Activated gamma-delta T cell treated with Interleukin-2 at 50 U/mL for 16 hours (primary cell): Measurements from ENCODE around the gene SLC12A7.
"Not testable (repeated sequence)": the region's sequence is repeated elsewhere in the genome, so short reads cannot be mapped to it uniquely, and the experiment has no call there.

Experiments used
- DNase-seq: peaks from one replicate; pipeline ENCODE4 v3.0.0-alpha.2; 2020

SLC12A7 gene

GRCh38 chr5:1032551-1033027 is 79.3 kb downstream of the SLC12A7 start:
- no peak for DNase-seq

DNA sequence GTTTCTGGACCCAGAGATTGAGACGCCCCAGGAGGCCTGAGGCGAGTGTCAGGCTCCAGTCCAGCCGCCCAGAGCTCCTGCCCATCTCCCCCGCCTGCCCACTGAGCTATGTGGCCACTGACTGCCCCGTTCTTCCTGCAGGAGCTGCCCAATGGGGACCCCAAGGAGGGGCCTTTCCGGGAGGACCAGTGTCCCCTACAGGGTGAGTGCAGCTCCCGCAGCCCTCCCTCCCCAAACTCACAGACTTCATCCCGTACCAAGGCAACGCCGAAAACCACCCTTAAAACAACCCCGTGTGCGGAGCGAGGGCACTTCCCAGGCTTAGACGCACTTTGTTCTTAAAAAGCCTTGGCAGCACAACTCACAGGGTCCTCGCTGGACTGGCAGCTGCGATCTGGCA is 79.9 kb downstream of the SLC12A7 start:
- no peak for DNase-seq

DNA sequence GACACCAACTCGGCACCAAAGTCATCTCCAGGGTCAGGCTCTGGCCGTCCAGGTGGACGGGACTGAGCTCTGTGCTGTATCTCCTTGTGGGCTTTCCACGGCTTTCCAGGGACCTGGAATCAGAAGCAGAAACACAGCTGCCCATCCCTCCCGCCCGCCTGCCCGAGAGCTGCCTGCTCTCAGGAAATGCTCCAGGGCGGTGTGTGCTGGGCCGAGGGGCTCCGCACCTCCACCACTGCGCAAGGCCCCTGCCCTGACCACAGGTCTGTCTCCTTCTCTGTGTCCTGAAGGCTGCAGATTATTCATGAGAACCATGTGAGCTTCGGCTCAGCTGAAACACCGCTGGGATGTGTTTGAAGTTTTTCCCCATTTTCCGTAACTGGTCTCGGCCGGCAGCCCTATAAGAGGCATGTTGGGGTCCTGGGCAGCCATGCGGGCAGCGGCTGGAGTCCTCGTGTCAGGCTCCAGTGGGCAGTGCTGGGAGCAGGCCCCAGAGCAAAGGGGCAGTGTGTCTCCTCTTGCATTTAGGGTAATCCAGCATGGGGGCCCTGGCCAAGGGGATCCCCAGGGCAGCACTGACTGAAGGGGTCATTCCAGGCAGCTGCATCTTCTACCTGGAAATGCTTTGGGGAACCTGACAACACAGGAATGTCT is 80.4 kb downstream of the SLC12A7 start:
- no peak for DNase-seq

- no peak for DNase-seq
Measured at GRCh38 chr5:1030801-1031271, 81.0 kb downstream of the SLC12A7 start.

DNA sequence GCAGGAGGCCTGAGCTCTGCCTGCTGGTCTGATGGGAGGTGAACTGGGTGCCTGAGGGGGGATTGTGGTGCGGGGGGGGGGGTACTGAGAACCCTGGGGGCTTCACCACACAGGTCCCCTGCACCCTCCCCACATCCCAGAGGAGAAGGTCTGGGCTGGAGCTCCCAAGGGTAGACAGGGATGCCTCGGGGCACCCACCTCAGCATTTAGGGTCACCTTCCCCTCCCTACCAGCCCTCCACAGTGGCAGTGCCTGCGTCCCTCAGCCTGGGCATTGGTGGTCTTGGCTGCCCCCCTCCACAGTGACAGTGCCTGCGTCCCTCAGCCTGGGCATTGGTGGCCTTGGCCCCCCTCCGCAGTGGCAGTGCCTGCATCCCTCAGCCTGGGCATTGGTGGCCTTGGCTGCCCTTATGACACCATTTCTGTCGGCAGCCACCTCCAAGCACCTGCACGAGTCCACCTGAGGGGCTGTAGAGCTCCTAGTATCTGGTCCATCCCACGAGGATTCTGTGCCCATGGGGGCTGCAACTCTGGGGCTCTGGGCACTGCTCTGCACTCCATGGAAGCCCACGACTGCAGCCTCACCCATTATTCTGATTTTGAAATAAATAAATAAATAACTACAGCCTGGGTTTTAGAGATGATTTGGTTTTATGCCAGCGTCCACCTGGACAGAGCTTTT is 81.8 kb downstream of the SLC12A7 start:
- DNase-seq = no peak

DNA sequence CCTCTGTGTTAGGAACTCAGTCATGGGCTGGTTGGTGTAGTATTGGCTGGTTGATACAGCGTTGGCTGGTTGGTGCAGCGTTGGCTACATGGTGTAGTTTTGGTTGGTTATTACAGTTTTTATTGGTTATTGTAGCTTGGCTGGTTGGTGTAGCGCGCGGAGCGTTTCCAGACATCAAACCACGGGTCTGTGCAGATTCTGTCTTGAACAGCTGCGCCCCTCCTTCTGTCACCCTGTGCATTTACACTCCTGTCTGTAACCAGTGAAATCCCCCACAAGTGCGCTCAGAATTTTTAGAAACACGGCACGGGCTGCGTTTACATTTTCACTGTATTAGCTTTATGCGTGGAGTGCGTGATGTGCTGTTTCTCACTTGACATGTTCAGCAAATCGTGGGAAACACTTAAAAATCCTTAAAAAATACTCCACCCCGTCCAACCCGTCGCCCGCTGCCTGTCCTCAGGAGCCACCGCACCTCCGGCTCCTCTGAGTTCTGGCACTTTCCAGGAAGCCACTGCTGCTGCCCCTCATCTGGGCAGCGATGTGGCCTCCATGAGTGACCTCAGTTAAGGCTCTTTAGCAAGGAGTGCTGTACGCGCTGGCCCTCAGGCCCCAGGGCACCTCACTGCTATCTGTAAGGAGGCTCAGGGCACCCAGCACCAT is 82.5 kb downstream of the SLC12A7 start:
- DNase-seq = no peak

GRCh38 chr5:1028481-1029281 is 83.2 kb downstream of the SLC12A7 start:
- no peak for DNase-seq

GRCh38 chr5:1027631-1028441 is 84.0 kb downstream of the SLC12A7 start:
- no peak for DNase-seq

DNA sequence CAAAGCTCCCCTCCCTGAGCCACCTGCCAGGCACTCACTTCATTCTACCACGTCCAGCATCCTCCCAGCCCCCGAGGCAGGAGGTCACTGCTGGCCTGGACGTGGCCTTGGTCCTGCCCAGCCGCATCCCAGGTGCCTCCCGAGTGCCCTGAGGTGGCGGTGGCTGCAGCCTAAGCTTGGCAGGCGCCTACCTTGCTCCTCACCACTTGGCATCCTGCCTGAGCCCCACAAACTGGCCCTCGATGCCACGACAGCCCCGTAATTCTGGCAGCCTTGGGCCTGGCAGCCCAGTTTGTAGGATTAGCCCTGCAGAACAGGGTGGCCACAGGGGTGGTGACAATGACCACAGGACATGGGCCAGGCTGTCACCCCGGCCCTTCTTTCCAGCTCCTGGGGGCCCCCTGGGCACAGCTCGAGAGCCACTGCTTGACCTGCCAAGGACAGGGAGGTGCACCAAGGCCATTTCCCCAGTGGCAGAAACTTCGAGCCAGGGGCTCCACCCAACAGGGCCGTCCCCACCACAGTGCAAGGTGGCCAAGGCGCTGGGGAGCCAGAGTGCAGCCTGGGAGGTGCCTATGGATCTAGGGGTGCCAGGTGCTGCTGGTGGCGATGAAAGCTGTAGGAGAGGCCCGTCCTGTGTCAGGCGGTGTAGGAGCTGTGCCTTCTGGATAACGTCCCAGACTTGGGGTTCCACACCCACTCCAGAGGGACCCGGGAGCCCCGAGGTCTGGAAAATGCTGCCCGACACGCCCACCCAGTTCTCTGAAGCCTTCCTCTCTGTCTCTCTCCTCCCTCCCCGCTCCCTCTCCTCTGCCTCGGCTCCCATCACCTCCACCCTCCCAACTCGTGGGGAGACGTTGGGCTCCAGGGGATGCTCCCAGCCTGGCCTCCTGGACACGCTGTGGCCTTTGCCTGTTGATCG is 84.9 kb downstream of the SLC12A7 start:
- no peak for DNase-seq

- not testable (repeated sequence) for DNase-seq
Measured at GRCh38 chr5:1021969-1022336, 89.9 kb downstream of the SLC12A7 start.

- no peak for DNase-seq
Measured at GRCh38 chr5:1021136-1021968, 90.5 kb downstream of the SLC12A7 start.

DNA sequence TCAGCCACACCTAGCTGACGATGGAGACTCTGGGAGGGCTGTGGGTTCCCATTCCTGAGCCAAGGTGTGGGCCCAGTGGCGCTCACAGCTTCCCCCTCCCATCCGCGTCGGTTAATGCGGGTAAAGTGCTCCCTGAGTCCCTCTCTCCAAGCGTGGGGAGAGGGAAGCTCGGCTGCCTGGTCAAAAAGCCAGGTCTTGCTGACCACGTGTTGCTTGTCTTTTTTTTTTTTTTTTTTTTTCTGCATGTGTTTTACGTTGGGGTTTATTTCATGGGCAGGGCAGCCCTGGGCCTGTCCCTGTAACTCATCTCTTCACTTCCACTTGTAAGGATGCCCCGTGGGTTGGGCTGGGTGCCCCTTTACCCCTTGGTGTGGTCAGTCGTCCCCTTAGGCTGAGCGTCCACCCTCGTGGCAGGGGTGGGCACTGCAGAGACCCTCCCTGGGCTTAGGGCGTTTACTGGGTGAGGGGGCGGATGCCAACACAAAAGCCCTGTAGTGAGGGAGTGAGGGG is 91.4 kb downstream of the SLC12A7 start:
- DNase-seq = no peak

DNA sequence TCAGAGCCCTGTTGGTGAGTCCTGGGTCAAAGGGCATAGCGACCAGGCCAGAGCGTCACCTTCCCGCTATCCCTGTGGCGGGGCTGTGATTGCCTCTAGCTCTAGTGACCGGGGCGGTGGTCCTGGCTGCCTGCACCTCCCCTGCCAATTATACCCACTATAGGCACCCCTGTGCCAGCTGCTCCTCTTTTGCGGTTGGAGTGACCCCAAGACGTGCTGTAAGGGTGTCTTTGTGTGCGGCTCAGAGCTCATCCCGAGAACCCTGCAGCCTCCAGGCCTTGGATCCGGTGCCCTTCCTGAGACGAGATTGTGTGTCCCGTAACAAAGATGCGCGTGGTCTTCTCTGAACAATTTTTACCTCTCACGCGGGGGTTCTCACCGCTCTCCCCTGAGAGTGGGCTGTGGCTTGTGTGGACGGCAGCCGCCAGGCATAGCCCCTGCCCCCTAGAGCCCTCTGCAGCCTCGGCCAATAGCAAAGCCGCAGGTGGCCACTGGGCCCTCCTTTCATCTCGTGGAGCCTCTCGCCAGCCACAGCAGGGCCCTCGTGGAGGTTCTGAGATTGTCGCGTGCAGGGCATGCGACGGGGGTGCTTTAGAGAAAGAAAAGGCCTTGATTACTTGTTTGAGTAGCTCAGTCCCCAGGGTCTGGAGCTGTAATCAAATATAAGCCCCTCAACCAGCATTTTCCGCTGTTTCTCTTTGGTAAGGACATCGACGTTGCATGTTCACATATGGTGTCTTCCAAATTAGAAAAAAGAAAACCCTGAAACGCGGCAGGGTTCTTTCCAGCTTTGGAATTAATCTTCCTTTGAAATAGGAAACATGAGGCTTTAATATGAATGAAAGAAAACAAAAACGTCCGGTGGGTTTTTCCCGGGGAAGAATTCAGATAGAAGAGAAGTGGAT is 92.6 kb downstream of the SLC12A7 start:
- no peak for DNase-seq

GRCh38 chr5:1018596-1018995 is 93.3 kb downstream of the SLC12A7 start:
- no peak for DNase-seq

GRCh38 chr5:1017691-1018455 is 94.0 kb downstream of the SLC12A7 start:
- DNase-seq = no peak

- no peak for DNase-seq
Measured at GRCh38 chr5:1017056-1017455, 94.8 kb downstream of the SLC12A7 start.

GRCh38 chr5:1016476-1016875 is 95.4 kb downstream of the SLC12A7 start:
- no peak for DNase-seq

DNA sequence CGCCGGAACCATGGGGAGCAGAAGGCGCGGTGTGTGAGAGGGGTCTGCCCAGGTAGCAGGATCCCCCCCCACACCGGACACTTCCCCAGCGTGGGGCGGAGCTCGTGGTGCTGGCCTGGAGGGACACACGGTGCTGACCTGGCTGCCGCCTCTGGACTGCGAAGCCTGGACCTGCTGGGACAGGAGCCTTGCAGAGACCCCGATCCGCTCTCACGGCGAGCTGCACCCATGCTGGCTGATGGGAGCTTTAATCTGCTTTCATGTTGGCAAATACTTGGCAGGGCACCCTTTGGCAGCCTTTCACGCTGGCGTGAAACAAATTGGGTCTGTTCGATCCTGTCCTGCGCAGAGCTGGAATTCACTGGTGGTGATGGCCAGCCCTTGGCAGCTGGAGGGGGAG is 95.8 kb downstream of the SLC12A7 start:
- DNase-seq = no peak
